HG02759 (cell line): ENCODE results near the gene ZNF576.
"Not testable (repeated sequence)": the region's sequence is repeated elsewhere in the genome, so short reads cannot be mapped to it uniquely, and the experiment has no call there.

Experiments
- ATAC-seq: cut with Tn5 transposase; IDR thresholded peaks from one replicate; pipeline ENCODE4 v1.9.1; 2021; ENCODE audit warnings: mild to moderate bottlenecking, moderate library complexity; ENCODE audit not compliant: unreplicated experiment

Gene ZNF576

DNA sequence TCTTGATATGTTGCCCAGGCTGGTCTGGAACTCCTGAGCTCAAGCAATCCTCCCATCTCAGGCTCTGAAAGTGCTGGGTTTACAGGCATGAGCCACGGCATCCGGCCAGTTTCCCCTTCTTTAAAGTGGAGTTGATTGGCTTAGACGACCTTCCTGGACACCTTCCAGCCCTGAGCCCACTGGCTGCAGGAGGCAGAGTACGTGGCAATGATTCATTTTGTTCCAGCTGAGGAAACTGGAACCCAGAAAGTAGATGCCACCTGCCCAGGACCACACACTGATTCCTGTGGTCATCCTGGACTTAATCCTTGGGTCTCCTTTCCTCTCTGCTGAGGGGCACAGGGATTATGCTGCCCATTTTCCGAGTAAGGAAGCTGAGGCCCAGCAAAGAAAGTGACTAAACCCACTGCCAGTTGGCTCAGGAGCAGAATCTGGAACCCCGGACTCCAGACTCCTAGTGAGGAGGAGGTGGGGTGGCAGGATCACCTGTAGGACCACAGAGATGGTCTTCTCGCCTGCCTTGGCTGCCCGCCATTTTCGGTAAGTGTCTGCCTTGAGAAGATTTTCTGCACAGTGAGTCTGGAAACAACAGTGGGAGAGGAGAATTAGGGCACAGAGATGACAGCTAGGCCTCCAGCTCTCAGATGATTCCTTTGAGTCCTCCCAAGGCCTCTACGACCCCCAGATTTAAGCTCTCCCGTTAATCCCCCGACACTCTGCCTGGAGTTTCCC lies 21.8 kb upstream of the ZNF576 start:
- ATAC-seq = no peak

DNA sequence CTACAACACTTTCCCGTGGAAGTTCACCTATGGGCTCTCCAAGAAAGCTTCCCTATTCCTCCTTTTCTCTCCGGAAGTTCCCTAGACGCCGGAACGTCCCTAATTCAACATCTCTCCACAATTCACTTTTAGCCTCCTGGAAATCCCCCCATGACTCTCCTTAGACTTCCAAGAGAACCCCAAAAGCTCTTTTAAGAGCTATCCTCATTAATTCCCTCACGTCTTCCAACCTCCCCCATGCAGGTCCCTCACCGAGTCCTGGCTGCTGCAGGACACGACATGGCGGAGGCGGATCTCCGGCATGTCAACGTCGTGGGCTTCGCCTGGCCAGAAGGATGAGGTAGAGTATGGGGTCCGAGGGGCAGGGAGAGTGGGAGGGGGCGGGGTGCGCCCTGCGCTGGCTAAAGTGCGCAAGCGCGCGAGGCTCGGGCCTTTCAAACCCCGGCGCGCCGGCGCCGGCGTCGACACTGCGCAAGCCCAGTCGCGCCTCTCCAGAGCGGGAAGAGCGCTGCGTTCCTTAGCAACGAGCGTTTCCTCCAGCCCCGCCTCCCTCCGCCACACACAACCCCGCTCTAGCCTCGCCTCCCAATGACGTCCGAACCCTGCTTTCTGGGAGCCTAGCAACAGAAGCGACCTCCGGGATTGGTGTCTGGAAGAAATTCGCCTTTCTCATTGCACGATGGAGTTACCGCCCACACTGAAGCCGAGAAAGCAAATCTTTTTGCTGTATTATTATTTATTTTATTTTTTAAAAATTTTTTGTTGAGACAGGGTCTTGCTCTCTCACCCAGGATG lies 21.0 kb upstream of the ZNF576 start, which contains the start of the genes PINLYP and XRCC1:
Gene PINLYP (plus strand): TSS at position 646 of the 795 bp plus-strand sequence. CDS start 1,391 bp downstream, outside the sequence.
Gene XRCC1 (minus strand): TSS at position 372 of the 795 bp plus-strand sequence. CDS start 69 bp downstream, at position 303.
- peak; percentile 96 for ATAC-seq

DNA sequence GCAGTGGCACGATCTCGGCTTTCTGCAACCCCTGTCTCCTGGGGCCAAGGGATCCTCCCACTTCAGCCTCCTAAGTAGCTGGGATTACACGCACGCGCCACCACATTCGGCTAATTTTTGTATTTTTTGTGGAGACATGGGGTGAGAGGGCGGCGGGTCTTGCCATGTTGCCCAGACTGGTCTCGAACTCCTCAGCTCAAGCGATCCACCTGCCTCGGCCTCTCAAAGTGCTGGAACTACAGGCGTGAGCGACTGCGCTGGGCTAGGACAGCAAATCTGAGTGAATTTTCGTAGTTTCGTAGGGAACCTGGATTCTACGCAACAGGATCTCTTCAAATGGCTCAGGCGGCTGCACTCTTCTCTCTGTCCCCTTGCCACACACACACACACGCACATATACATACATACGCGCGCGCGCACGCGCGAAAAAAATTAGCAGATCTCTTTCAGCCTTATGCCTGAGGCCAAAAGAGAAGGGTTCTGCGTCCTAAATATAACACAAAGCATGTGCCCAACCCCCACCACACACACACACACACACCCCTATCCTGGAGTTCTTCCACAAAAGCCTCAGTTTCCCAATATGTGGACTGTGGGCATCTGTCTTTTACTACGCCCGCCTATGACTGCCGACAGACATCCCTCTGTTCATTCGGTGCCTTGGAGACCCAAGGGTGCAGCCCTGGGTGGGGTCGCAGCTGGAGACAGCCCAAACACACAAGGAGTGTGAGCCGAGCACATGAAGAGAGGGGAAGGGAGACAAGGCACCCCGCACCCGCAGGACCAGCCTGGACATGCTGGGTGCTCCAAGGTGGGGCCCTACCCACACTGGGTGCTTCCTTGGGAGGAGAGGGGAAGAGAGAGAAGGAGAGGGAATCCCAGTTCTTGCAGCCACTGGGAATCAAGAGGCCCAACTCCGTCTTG lies 20.2 kb upstream of the ZNF576 start:
- no peak for ATAC-seq

DNA sequence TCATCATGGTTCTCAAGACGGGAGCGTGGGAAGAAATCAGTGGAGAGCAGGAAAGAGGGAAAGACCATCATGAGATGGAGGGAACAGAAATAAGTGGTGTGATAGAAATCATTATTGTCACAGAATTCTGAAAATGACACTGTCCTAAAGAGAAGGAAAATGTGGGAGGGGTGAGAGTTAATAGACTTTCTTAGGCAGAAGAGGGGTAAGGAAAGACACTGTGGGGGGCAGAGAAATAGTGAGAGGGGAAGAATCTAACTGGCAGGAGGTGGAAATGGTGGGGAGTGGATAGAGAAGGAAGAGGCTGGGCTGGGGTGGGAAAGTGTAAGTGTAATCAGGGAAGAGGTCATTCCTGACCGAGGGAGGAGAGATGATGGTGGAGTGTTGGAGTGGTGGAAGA lies 17.6 kb upstream of the ZNF576 start:
- ATAC-seq = no peak

DNA sequence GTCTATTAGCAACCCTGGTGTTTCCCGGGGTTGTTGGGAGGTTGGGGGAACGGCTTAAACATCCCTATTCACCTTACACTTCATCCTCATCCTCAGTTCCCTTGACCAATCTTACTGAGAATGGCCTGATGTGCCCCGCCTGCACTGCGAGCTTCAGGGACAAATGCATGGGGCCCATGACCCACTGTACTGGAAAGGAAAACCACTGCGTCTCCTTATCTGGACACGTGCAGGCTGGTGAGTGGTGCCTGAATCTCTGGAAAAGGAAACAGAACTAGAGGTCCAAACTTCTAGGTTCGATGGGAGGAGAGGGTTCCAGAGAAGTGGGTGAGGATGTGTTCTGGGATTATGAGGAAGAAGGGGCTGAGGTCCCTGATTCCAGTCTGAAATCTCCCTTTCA lies 14.9 kb upstream of the ZNF576 start:
- ATAC-seq = no peak

DNA sequence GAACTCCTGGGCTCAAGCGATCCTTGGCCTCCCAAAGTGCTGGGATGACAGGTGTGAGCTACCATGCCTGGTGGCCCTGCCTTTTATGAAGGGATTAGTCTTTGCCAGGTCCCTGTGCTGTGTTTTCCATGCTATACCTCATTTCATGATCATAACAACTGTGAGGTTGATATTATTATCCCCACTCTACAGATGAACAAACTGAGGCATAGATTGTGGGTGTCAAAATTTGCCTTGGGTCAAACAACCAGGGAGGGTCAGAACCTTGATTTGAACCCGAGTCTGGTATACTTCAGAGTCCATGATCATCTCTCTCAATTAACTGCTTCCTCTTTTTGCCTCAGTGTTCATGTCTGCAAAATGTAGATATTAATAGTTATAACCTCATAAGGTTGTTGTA lies 13.9 kb upstream of the ZNF576 start:
- ATAC-seq = no peak

DNA sequence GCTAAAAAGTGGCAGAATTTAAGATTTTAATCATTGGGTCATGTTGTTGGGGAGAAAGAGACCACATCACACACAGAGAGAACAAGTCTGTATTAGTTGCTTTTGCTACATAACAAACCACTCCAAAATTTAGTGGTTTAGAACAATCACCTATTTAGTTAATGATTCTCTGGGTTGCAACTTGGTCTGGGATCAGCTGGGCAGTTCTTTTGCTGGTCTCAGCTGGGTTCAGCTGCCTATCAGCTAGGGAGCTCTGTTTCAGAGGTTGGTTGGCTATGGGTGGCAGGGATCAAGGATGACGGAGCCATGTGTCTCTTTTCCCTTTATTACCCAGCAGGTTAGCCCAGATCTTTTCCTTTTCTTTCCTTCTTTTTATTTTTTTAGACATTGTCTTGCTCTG lies 11.9 kb upstream of the ZNF576 start:
- ATAC-seq = peak; percentile 42

DNA sequence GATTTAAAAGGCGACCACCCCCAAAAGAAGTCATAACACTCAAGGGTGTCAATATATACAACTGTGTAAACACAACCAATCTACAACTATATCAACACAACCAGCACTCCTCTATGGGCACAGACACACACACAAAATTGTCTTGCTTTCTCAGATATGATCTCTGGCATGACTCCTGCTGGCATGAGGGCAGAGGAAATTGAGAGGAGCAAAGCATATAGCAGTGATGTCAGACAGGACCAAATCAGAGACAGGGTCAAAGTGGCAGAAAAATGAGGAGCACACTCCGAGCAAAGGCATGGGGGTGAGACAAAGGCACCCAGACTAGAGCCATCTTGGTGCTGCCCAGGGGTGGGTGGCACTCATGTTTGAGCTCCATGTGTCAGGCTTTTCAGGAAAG lies 10.0 kb upstream of the ZNF576 start:
- ATAC-seq = no peak

DNA sequence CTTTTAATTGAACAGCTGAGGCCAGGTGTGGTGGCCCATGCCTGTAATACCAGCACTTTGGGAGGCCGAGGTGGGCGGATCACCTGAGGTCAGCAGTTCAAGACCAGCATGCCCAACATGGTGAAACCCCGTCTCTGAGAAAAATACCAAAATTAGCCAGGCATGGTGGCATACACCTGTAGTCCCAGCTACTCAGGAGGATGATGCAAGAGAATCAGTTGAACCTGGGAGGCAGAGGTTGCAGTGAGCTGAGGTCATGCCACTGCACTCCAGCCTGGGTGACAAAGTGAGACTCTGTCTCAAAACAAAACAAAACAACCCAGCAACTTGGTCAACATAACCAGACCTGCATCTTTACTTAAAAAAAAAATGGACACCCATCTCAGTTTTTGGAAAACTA lies 9.4 kb upstream of the ZNF576 start:
- not testable (repeated sequence) for ATAC-seq

DNA sequence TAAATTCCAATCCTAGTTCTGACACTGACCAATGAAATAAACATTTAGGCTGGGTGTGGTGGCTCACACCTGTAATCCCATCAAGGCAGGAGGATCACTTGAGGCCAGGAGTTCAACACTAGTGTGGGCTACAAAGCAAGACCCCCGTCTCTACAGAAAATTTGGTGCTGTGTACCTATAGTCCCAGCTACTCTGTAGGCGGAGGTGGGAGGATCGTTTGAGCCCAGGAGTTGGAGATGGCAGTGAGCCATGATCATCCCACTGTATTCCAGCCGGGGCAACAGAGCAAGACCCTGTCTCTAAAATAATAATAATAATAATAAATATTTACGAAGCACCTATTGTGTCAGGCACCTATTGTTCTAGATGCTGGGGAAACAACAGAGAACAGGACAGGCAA lies 7.1 kb upstream of the ZNF576 start:
- ATAC-seq = no peak

DNA sequence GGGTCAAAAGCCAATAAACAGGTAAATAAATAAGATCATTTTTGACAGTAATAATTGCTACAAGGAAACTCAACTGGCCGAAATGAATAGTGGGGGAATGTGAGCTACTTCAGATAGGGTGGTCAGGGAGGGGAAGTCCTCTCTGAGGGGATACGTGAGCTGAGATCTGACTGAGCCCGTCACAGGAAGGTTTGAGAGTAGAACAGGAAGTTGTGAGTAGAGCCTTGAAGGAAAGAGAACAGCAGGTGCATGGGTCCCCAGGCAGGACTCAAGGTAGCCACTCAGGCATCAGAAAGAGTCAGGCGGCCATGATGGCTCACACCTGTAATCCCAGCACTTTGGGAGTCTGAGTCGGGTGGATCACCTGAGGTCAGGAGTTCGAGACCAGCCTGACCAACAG lies 6.7 kb upstream of the ZNF576 start:
- no peak for ATAC-seq

DNA sequence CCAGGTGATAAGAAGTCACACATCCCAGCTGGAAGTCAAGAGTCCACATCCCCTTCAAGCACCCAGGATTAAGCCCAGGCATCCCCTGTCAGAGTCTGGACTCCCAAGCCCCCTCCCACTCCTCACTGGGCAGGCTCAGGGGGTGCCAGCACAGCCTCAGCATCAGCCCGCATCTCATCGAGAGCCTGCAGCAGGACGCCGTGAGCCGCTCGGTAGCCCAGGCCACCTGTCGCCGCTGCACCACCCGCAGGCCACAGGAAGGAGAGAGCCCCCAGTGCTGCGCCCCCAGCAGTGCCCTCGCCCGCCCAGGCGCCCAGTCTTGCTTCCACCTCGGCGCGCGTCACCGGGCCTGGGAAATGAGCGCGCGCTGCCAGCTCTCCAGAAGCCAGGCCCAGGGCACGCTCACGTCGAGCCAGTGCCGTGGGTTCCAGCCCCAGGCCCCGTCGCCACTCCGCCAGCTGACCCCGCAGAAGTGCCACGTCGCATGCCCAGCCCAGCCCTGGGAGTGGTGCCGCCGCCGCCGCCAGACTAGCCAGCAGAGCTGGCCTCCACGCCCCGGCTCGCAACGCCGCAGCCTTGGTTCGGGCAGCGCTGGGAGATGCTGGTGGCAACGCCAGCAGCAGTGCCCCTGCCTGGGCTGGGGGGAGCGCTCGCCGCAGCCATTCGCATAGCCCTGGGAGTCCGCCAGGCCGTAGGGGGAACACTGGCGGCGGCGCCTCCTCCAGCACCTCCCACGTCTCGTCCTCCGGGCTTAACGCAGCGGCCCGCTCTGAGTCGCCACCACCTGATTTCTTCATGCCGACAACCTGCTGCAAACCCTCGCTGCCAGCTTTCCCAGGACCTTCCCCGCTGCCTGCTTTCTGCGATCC lies 4.3 kb upstream of the ZNF576 start:
- no peak for ATAC-seq

DNA sequence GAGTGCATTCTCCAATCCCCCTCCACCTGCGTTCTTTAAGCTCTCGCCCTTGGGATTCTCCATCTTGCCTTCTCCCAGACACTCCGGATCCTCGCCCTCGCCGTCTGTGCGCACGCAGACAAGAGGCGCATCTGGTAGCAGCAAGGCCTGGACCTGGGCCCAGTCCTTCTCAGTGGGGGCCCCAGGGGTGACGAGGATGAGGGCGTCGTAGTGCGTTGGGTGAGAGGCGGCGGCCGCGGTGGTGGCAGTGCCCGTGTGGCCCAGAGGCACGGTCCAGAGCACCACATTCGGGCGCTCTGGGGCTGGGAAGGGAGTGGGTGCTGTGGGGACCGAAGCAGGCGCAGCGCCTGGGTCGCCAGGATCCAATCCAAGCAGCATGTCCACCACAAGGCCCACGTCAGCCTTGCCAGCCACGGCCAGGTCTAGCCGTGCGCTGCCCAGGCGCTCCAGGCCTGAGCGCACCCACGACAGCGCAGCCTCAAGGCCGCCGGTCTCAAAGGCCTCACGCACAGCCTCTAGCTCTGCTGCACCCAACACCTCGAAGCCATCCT lies 3.5 kb upstream of the ZNF576 start:
- ATAC-seq = no peak

DNA sequence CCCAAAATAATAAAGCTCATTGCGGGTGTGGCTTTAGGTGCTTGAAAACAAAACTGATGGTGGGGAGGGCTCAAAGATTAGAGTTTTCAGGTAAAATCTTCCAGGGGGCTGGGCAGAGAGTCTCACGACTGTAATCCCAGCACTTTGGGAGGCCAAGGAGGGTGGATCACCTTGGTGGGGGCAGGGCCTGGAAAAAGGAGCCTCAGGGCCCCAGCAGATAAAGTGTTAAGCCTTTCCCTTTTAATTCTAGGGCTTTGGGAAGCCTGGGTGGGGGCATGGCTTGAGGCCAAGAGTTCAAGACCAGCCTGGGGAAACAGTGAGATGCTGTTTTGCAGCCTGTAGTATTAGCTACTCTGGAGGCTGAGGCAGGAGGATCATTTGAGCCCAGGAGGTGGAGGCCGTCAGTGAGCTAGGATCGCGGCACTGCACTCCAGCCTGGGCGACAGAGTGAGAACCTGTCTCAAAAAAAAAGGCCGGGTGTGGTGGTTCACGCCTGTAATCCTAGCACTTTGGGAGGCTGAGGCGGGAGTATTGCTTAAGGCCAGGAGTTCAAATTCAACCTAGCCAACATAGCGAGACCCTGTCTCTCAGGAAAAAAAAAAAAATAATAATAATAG lies 2.2 kb upstream of the ZNF576 start:
- ATAC-seq = no peak

DNA sequence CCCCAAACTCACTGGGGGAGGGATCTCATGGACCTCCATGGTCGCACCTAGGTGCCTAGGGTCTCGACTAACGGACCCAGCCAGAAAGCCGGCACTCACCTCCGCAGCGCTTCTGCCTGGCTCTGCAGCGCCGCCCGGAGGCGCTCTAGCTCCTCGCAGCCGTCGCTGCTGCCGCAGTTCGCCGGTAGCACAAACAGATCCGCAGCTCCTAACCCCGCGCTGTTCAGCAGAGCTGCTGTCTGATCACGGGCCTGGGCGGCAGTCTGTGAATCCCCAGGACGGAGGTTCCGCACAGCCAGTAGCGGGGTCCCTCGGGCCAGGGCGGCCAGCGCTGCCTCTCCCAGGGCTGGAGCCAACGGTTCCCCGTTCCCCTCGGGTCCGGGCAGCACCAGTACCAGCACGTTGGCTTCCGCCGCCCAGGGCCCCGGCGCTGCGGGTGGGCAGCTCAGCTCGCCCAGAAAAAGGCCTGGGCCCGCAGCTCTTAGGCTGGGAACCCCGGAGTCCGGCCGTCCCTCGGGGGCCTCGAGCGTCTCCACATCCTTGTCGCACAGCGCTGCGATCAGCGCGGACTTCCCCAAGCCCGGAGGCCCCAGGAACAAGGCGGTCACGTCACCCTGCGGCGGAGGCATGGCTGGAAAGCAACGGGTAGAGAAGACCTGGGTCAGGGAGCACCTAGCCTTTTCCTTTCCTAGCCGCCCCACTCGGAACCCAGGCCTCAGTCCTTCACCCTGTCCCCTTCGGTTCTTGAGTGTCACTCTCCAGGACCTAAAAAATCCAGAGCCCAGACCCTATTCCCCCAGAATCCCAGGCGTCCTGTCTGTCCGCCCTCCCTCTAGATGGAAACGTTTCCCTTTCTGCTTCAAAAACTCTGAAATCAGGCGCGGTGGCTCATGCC lies 1.4 kb upstream of the ZNF576 start:
- peak; percentile 33 for ATAC-seq

DNA sequence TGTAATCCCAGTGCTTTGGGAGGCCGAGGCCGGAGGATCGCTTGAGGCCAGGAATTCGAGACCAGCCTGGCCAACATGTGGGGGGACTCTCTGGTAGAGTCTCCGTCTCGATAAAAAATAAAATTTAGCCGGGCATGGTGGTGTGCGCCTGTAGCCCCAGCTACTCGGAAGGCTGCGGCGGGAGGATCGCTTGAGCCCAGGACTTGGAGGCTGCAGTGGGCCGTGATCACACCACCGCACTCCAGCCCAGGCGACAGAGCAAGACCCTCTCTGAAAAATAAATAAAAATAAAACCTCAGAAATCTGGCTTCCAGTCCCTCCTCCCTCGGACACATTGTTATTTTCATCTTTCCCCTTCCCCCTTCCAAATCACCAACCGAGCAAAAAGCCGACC lies 793 bp upstream of the ZNF576 start:
- ATAC-seq = peak; percentile 9

DNA sequence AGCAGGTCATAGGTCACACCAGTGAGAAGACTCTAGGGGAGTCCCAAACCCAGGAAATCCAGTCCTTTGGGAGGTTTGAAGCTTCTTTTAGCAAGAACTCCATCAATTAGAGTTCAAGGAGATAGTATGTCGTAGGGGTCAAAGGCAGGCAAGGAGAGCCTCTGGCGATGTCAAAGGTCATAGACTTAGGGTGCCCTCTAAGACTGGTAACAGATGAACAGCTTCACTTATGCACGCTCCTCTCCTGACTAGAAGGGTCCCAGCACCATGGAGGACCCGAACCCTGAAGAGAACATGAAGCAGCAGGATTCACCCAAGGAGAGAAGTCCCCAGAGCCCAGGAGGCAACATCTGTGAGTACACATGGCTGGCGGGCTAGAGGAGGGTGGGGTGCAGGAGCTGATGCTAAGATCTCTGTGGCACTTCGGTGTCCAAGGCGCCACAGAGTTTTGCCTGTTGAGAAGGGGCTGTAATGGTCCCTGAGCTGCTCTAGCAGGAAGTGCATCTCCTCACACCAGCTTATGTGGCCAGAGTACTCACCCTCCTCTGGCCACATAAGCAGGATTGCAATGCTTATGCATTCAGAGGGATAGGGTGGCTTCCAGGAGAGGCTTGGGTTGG lies 557 bp downstream of the ZNF576 start:
- ATAC-seq = no peak

DNA sequence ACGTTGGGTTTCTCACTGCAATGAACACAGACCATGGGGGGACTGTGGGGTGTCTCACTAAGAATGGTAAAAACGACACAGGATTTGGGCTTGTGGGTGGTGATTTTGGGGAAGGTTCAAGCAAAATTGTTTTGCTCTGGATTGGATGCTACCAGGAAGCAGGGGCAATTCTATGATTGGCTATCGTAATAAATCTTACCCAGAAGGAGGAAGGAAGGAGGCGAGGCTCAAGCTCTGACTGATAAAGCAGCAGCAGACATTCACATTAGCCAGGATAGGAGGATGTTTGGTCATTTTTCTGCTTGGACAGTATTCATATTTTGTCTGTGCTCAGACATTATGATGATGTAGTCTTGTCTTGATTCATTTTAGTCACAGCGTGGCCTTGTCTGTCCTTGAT lies 1.5 kb downstream of the ZNF576 start:
- ATAC-seq = no peak
